ENCODE measurements around the gene PLCL1.
A peak's percentile ranks its signal among the peaks of the same experiment; 100 is the strongest.

PLCL1 gene

GRCh38 chr2:197857476-197858107, 53.2 kb downstream of the PLCL1 start:
- DNase-seq (ENCODE audit: low read depth in 2 of 2): no peak

GRCh38 chr2:197858607-197859140, 54.3 kb downstream of the PLCL1 start:
- DNase-seq (ENCODE audit: low read depth in 2 of 2): no peak

GRCh38 chr2:197862246-197862955, 58.0 kb downstream of the PLCL1 start:
- DNase-seq (ENCODE audit: low read depth in 2 of 2): no peak

- no peak for DNase-seq (ENCODE audit: low read depth in 2 of 2)
Observed at GRCh38 chr2:197863744-197864143, 59.4 kb downstream of the PLCL1 start.

GRCh38 chr2:197866455-197866854, 62.1 kb downstream of the PLCL1 start:
- DNase-seq (ENCODE audit: low read depth in 2 of 2): no peak

- DNase-seq (ENCODE audit: low read depth in 2 of 2): no peak
Observed at GRCh38 chr2:197867033-197867432, 62.6 kb downstream of the PLCL1 start.

- no peak for DNase-seq (ENCODE audit: low read depth in 2 of 2)
Observed at GRCh38 chr2:197867624-197868023, 63.2 kb downstream of the PLCL1 start.

GRCh38 chr2:197868206-197868605, 63.8 kb downstream of the PLCL1 start:
- no peak for DNase-seq (ENCODE audit: low read depth in 2 of 2)

- no peak for DNase-seq (ENCODE audit: low read depth in 2 of 2)
Observed at GRCh38 chr2:197869041-197869440, 64.6 kb downstream of the PLCL1 start.

- DNase-seq (ENCODE audit: low read depth in 2 of 2): peak in 1 of 2 donors; percentile 10
Observed at GRCh38 chr2:197869501-197870111, 65.2 kb downstream of the PLCL1 start.

GRCh38 chr2:197870137-197870536, 65.7 kb downstream of the PLCL1 start:
- no peak for DNase-seq (ENCODE audit: low read depth in 2 of 2)

GRCh38 chr2:197871780-197872456, 67.5 kb downstream of the PLCL1 start:
- no peak for DNase-seq (ENCODE audit: low read depth in 2 of 2)

GRCh38 chr2:197873293-197873701, 68.9 kb downstream of the PLCL1 start:
- no peak for DNase-seq (ENCODE audit: low read depth in 2 of 2)

- no peak for DNase-seq (ENCODE audit: low read depth in 2 of 2)
Observed at GRCh38 chr2:197875763-197876162, 71.4 kb downstream of the PLCL1 start.

- DNase-seq (ENCODE audit: low read depth in 2 of 2): no peak
Observed at GRCh38 chr2:197876524-197876923, 72.1 kb downstream of the PLCL1 start.

- DNase-seq (ENCODE audit: low read depth in 2 of 2): no peak
Observed at GRCh38 chr2:197877038-197877437, 72.6 kb downstream of the PLCL1 start.

- no peak for DNase-seq (ENCODE audit: low read depth in 2 of 2)
Observed at GRCh38 chr2:197878792-197879191, 74.4 kb downstream of the PLCL1 start.

GRCh38 chr2:197879812-197880408, 75.5 kb downstream of the PLCL1 start:
- no peak for DNase-seq (ENCODE audit: low read depth in 2 of 2)

- DNase-seq (ENCODE audit: low read depth in 2 of 2): no peak
Observed at GRCh38 chr2:197883354-197884032, 79.1 kb downstream of the PLCL1 start.

GRCh38 chr2:197884252-197884651, 79.9 kb downstream of the PLCL1 start:
- no peak for DNase-seq (ENCODE audit: low read depth in 2 of 2)

GRCh38 chr2:197885126-197885525, 80.7 kb downstream of the PLCL1 start:
- DNase-seq (ENCODE audit: low read depth in 2 of 2): no peak

Measured in stimulated activated CD8-positive, alpha-beta memory T cell treated with anti-CD3 and anti-CD28 coated beads, Interleukin-7, amount 100 ng/mL, for 1 hour (primary cell).